Stimulated activated CD8-positive, alpha-beta memory T cell treated with anti-CD3 and anti-CD28 coated beads, Interleukin-12 subunit alpha, Interleukin-12 subunit beta, amount 100 ng/mL, for 24 hours (primary cell): ENCODE data around the gene ATG10.
"Not testable (repeated sequence)": the region's sequence is repeated elsewhere in the genome, so short reads cannot be mapped to it uniquely, and the experiment has no call there.

Source experiments
- DNase-seq: peaks from one replicate; pipeline ENCODE4 v3.0.0-alpha.2; 2020; ENCODE audit errors: extremely low read depth

The ATG10 gene

DNA sequence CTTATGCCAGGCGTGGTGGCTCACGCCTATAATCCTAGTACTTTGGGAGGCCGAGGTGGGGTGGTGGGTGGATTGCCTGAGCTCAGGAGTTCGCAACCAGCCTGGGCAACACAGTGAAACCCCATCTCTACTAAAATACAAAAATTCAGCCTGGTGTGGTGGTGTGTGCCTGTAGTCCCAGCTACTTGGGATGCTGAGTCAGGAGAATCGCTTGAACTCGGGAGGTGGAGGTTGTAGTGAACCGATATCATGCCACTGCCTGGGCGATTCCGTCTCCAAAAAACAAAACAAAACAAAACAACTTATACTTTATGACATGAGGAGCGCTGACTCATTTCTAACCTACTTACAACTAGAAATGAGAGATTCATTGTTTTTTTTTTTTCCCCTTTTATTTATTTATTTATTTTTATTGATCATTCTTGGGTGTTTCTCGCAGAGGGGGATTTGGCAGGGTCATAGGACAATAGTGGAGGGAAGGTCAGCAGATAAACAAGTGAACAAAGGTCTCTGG is 10.4 kb downstream of the ATG10 start:
- not testable (repeated sequence) for DNase-seq

DNA sequence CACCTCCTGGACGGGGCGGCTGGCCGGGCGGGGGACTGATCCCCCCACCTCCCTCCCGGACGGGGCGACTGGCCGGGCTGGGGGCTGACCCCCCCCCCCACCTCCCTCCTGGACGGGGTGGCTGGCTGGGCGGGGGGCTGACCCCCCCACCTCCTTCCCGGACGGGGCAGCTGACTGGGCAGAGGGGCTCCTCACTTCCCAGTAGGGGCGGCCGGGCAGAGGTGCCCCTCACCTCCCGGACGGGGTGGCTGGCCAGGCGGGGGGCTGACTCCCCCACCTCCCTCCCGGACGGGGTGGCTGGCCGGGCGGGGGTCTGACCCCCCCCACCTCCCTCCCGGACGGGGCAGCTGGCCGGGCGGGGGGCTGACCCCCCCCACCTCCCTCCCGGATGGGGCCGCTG is 11.3 kb downstream of the ATG10 start:
- DNase-seq = not testable (repeated sequence)

DNA sequence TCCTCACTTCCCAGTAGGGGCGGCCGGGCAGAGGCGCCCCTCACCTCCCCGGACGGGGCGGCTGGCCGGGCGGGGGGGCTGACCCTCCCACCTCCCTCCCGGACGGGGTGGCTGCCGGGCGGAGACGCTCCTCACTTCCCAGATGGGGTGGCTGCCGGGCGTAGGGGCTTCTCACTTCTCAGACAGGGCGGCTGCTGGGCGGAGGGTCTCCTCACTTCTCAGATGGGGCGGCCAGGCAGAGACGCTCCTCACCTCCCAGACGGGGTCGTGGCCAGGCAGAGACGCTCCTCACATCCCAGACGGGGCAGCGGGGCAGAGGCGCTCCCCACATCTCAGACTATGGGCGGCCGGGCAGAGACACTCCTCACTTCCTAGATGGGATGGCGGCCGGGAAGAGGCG is 11.7 kb downstream of the ATG10 start:
- DNase-seq = not testable (repeated sequence)

DNA sequence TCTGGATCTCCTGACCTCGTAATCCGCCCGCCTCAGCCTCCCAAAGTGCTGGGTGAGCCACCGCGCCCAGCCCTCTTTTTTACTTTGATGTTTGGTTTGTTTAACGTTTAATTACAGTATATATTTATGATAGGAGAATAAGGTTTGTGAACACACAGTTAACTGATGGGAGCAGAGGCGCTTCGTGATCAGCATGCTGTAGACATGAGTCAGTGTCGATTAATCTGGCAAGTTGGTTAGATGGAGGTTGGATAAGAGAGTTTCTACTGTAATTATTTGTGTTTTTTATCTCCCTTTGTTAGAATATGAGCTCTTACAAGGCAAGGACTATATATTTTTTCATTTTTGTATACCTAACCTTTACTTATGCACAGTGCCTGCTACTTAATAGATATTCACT is 14.3 kb downstream of the ATG10 start:
- no peak for DNase-seq

DNA sequence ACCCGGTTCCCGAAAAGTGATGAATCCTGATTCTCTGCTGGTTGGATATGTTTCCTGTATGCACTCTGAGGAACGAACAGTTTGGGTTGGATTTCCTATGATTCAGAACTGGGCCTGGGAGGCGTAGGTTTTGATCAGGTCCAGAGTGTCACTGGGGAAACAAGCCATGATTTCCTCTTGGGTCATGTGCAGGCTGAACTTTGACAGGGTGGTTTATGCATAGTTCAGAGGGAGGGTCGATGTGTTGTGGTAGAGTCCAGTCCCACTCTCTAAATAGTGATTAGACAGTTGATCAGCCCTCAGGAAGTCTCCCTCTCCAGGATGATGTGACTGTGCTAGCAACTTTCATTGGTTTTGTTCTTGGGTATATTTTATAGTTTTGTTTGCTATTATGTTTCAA is 17.4 kb downstream of the ATG10 start:
- DNase-seq = no peak

DNA sequence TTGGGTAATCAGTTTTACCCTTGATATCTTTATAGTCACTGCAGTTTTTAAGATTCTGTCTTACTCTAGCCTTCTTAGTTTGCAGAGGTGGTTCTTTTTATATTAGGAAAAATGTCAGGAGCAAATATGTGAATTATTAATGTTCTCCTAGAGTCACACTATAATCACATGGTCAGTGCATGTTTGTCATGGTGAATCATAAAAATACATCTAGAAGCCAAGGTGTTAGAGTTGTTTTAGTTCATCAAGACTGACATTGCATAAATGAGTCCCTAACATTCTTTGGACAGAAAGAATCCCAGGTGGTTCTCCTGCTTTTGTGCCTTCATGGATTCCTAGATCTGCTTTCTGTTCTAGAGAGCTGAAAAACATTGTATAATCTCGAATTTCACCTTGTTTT is 22.9 kb downstream of the ATG10 start:
- DNase-seq = no peak

DNA sequence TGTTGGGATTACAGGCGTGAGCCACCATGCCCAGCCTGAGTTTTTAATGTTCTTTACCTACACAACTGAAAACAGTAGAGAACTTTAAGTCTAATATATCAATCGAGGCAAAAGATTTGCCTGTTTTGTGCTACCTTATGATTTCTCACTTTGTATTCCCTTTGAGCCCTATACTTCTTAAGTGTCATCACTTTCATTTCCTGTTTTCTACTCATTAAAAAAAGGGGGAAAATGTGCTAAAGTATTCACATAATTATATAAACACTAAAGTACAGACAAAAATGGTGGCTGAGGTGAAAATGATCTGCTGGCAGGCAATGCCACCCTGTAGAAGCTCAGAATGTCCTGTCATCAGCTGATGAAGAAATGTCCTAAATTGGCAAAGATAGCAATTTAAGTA is 23.6 kb downstream of the ATG10 start:
- DNase-seq = no peak

DNA sequence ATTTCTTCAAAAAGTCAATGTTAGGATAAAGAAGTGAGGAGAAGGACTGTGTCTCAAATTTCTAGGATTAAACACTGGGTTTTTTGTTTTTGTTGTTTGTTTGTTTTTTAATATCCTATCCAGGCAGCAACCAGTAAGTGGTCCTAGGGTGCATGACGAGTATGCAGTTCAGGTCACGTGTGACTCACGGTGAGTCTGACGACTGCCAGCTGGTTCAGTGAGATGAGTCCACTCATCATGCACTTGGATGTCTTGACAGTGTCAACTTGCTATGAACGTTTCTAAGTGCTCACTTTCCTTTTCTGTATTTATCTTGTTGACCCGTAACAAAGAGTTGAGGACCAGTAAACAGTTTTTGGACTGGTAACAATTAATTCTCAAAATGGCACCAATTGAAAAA is 32.7 kb downstream of the ATG10 start:
- DNase-seq = no peak

DNA sequence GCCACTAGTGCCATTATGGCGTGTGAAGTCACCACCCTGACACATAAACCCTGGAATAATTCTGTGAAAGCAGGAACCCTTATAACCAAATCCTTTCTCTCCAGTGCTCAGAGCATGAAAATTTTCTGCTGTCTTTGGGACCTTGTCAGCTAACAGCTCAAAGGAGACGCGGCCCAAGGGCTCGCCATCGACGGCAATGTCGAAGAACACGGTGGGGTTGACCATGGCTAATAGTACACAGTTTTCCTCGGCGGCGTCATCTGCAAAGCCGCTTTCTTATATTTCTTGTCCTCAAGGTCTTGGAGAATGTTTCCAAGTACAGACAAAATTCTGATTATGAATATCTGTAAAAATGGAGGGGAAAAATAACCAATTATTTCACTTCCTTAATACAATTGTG is 38.0 kb downstream of the ATG10 start:
- not testable (repeated sequence) for DNase-seq

DNA sequence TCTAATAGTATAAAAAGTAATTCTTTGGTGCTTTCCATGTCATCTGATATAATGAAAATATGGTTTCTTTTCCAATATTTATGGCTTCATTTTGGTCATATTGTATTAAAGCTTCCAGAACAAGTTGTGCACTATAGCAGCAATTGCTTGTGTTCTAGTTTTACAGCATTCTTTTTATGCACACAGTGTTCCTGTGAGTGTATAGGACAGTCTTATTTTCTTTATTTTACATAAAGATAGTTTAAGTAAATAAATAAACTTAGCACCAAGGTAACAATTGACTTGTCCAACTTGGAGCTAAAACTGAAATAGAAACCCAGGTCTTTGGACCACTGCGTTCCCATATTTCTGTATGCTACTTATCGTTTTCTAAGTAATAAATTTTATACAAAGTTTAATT is 38.9 kb downstream of the ATG10 start:
- no peak for DNase-seq

DNA sequence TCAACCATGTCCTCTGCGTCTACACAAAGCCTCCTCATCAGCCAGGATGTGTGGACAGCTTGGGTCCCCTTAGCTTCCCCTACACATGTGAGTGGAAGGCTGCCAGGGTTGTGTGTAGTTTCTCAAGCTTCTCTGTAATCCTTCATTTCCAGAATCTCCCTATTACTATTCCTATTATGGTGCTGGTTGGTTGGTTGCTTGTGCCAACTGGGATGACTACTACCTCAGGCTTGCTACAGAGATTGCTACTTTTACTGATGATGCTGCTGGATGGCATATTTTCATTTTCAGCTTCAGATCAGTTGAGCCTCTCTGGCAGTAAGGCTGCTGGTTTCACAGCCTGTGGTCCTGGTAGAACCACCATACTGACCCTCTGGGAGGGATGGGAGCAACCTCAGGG is 39.9 kb downstream of the ATG10 start:
- DNase-seq = no peak

DNA sequence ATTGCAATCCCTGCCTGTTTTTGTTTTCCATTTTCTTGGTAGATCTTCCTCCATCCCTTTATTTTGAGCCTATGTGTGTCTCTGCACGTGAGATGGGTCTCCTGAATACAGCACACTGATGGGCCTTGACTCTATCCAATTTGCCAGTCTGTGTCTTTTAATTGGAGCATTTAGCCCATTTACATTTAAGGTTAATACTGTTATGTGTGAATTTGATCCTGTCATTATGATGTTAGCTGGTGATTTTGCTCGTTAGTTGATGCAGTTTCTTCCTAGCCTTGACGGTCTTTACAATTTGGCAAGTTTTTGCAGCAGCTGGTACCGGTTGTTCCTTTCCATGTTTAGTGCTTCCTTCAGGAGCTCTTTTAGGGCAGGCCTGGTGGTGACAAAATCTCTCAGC is 42.8 kb downstream of the ATG10 start:
- not testable (repeated sequence) for DNase-seq

DNA sequence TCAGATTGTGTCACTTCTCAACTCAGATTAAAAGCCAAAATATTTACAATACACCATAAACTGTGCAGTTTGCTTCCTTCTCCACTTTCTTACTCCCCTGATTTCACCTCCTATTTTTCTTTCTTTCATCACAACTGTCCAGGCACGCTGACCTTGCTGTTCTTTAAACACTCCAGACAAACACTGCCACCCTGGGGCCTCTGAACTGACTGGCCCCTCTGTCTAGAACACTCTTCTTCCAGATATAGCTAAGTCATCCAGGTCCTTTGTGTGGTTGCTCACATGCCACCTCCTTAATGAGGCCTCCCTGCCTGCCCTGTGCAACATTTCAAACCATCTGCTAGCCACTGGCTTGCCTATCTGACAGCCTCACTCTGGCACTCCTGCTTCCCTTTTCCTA is 46.6 kb downstream of the ATG10 start:
- no peak for DNase-seq

DNA sequence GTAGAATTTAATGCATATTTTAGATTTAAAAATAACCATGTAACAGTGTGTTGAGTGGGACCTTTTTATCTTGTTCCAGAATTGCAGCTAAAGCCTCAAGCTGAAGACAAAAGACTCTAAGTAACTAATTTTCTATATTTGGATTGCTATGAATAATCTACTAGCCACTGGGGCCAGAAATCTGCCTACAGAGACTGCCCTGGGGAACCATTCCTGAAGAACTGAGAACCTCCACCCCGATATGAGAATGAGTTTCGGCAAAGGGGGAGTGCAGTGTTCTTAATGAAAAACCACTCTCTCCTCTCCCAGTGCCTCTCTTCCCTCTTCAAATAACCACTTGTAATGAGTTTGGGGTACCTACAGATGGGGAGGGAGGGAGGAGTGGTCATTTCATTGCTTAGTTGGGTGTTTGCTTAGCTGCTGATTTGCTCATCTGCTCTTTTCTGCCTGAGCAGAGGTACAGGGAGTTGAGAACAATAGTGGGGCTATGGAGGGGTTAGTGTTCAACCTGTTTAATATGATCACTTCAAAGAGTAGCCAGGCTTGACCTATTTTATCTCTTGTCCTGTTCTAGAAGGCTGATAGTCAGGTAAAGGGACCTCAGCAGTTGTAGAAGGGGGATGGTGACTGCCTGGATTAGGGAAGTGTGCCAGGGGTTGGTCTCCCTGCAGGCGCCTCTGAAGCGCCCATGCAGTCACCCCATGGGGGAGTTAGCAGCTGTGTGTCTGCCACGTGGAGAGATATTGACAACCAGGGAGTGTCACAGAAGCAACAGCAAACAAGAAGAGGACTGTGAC is 47.7 kb downstream of the ATG10 start:
- no peak for DNase-seq

DNA sequence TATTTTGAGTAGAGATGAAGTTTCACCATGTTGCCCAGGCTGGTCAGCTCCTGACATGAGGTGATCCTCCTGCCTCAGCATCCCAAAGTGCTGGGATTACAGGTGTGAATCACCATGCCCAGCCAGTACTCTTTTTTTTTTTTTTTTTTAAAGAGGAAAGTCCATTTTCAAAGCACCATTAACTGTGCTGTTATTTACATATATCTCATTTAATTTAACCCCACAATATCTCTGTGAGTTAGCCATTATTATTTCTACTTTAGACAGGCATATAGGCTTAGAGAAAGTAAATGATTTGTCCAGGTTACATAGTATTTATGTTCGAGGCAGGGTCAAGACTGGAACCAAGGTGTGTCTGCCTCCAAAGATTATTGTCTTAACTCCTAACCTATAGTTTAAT is 50.7 kb downstream of the ATG10 start:
- DNase-seq = no peak

DNA sequence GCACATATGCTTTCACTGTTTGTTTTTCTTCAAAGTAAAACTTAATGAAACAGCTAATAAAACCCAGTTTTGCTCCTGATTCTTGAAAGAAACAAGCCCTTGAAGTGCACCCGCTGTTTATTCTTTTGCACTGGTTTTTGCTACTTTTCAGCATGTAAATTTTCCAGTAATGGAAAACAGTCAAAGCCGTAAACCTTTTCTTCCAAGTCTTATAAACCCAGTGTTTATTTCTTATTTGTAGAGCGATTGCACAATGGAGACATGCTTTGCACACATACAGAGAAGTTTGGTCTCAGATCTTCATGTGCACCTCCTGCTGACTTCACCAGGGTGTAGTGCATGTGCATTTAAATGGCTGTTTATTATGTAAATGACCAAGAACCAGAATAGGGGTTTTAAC is 51.8 kb downstream of the ATG10 start:
- DNase-seq = no peak

DNA sequence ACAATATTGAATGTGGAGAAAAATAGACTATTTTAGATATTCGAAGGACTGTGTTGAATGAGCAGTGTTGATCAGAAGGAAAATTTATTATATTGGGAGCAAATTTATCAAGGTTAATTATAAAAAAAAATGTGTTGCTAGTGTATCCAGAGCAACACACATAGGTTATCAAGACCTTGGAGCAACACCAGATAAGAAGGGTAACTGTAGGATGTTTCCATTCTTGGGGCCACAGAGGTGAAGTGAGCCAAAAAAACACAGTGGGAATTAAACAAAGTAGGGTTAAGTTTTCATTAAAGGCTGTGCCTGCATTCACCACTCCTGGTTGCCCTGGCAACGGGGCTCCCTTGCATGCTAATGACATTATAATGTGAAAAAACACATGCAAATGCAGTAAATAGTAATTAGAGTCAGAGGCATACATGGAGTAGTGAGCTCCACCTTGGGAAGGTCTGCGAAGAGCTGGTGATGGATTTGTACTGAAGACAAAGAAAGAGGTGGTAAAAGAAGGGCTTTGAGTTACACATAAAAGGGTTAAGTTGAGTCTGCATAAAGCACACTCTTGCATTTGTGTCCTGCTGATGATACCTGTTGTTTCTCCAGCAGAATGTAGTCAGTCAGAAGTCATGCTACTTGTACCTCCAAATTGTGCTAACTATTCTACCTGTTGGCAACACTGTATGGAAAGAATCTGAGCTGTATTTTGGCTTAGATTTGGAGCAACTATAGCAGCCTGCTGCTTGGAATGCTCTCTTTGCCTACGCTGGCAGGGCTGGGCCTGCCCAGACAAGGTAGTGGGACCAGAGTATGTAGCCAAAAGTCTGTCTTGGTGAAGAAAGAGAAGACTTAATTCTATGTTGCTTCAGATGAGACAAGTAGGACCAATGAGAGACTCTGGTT is 59.6 kb downstream of the ATG10 start:
- no peak for DNase-seq

DNA sequence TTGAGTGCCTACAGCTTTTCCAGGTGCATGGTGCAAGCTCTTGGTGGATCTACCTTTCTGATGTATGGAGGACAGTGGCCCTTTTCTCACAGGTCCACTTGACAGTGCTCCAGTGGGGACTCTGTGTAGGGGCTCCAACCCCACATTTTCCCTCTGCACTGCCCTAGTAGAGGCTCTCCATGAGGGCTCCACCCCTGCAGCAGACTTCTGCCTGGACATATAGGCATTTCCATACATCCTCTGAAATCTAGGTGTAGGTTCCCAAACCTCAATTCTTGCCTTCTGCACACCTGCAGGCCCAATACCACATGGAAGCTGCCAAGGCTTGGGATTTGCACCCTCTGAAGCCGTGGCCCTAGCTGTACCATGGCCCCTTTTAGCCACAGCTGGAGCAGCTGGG is 71.1 kb downstream of the ATG10 start:
- DNase-seq = not testable (repeated sequence)

DNA sequence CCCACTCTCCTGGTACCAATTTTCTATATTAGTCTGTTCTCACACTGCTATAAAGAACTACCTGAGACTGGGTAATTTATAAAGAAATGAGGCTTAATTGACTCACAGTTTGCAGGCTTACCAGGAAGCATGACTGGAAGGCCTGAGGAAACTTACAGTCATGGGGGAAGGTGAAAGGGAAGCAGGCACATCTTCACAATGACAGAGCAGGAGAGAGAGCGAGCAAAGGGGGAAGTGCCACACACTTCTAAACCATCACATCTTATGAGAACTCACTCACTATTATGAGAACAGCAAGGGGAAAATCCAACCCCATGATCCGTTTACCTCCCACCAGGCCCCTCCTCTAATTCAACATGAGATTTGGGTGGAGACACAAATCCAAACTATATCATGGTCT is 72.2 kb downstream of the ATG10 start:
- DNase-seq = no peak

DNA sequence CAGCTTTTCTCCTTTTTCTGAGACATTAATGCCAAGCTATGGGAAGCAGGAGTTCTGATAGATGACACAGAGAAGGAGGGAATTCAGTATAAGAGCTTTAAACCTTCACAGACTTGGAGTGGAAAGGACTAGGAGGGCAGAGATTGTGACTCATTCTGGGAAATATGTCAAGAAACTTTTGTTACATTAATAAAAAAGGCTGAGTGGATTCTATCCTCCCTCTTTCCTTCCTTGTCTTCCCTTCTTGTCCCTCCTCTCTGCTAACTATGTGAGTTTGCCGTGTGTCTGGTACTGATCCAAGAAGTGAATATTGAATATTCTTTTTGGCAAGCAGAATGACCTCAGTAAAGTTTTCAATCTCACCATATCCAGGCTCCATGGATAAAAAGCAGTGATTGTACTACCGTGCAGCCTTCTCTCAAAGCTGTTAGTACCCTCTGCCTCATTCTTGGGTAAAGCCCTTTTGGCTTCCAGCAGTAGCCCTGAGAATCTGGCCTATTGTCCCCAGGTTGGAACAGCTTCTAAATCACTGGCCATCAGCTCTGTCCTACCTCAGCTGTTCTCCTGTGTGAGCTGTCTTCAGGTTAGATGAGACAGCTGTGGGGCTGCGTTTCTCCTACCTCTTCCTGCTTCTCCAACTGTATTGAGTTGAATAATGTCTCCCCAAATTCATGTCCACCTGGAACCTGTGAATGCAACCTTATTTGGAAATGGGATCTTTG is 73.9 kb downstream of the ATG10 start:
- DNase-seq = no peak

DNA sequence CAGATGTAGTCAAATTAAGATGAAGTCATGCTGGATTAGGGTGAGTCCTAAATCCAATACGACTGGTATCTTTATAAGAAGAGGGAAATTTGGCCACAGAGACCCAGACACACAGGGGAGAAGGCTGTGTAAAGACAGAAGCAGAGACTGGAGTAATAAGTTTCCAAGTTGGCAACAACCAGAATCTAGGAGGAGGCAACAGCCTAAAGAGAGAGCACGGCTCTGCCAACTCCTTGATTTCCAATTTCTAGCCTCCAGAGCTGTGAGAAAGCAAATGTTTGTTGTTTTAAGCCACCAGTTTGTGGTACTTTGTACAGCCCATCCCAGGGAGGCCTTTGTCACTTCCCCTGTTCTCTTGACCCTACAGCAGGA is 74.4 kb downstream of the ATG10 start:
- DNase-seq = no peak

DNA sequence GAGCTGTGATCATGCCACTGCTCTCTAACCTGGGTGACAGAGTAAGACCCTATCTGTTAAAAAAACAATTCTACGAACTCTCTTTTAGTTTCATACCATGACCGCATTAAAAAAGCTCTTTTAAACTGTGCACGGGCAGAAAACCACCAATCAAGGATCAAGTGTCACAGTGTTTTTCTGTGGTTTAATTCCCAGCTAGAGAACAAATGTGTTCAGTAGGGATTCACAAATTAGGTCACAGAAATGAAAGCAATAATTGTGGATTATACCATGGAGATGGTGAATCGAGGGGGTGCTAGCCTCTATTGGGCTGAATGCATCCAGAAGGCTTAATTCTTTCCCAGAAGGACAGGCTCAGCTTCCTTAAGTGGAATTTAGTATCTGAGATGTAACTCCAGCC is 79.1 kb downstream of the ATG10 start:
- no peak for DNase-seq
